Mammary epithelial cell (primary cell): ENCODE results near the gene LRRC14B.

Experiments used
- EZH2 ChIP-seq: IDR thresholded peaks from 2 replicates; pipeline ENCODE4 v1.6.1; 2012; ENCODE audit warnings: low read length, inconsistent platforms, borderline replicate concordance
- TF ChIP-seq, protein P1 (sequence below), 2 donors: IDR thresholded peaks in 1 of 2; conservative IDR thresholded peaks in 1 of 2; 2 replicates each; pipeline ENCODE4 v1.5.1; 2011 to 2012; ENCODE audit warnings: inconsistent platforms in 2 of 2, low read length in 2 of 2, mild to moderate bottlenecking in 2 of 2, control low read depth in 1 of 2, low read depth in 1 of 2; ENCODE audit not compliant: insufficient read depth in 1 of 2; ENCODE audit errors: extremely low read depth in 1 of 2

DNA sequence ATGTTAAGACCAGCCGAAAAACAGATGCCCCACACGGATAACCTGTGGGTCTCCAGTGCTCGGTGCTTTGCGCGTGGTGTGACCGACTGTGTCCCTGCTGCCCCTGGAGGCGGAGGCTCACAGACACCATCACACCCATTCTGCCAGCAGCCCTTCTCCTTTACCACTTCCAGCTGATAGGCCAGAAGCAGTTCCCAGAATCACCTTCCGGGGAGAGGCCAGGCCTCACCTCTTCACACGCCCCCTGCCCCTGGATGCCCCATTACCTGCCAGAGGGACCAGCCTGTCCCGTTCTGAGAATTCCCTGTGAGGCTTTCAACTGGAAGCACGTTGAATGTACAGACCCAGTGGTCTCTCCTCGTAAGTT, 21.6 kb upstream of the LRRC14B start:
- TF ChIP-seq, protein P1, sequence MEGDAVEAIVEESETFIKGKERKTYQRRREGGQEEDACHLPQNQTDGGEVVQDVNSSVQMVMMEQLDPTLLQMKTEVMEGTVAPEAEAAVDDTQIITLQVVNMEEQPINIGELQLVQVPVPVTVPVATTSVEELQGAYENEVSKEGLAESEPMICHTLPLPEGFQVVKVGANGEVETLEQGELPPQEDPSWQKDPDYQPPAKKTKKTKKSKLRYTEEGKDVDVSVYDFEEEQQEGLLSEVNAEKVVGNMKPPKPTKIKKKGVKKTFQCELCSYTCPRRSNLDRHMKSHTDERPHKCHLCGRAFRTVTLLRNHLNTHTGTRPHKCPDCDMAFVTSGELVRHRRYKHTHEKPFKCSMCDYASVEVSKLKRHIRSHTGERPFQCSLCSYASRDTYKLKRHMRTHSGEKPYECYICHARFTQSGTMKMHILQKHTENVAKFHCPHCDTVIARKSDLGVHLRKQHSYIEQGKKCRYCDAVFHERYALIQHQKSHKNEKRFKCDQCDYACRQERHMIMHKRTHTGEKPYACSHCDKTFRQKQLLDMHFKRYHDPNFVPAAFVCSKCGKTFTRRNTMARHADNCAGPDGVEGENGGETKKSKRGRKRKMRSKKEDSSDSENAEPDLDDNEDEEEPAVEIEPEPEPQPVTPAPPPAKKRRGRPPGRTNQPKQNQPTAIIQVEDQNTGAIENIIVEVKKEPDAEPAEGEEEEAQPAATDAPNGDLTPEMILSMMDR (conservative IDR thresholded peaks at IDR 0.05 in 1 of 2, IDR thresholded peaks at IDR 0.05 in 1 of 2; ENCODE audit: extremely low read depth in 1 of 2, insufficient read depth in 1 of 2, low read depth in 1 of 2, low read length in 2 of 2), result no peak
- no peak for TF ChIP-seq EZH2
